Activated CD8-positive, alpha-beta memory T cell treated with anti-CD3 and anti-CD28 coated beads for 24 hours (primary cell): Measurements from ENCODE around the gene SPATA31D4.

Source experiments
- DNase-seq: peaks from one replicate; pipeline ENCODE4 v3.0.0-alpha.2; 2020

The SPATA31D4 gene

DNA sequence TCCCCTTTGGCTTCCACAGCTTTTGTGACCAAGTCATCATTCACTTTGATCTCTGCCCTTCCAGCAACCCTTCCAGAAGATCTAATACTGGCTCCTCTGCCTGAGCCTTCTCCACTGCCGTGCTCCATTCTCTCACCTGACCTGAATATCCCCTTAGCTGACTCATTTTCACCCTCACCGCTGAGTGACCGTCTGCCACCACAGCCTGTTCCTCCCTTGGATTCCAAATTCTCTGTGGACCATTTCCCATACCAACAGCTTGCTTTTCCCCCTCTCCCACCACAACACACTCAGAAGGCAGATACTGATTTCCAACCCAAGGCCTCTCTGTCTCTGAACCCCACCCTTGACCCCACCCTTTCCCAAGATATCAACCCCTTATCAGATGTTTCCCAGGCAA, 39.8 kb downstream of the SPATA31D4 start:
- DNase-seq: no peak

DNA sequence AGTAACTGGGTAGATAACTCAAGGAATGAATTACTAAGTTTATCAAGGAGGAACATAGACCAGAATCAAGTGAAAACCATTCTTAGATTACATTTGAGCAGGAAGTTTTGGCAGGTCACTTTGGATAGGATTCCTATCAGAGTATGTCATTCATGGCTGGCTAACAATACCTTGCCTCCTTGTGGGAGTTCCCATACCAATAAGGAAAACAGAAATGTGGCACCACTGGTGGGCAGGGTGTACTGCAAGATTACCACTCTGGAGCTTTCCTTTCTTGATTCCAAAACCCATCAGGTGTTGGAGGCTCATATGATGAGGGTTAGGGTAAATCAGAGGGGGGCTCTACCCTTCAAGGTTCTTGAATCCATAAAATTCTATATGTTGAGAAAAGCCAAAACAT, 41.7 kb downstream of the SPATA31D4 start:
- DNase-seq: no peak

DNA sequence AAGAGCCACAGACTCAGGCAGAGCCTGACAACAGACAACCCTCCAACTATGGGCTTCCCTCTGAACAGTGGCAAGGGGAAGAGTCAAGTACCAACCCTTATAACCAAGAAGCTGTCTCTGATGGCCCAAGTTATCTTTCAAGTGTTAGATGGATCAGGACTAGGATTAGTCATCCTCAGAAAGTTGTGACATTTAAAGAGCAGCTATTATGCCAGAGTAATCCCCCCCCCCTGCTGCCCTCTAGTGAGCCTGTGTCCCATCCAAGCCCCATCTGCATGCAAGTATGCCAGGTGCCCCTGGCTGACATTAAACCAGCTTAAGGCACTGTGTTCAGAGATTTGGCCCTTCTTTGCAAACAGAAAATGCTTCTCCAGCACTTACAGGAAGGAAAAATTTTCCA, 43.5 kb downstream of the SPATA31D4 start:
- no peak for DNase-seq

DNA sequence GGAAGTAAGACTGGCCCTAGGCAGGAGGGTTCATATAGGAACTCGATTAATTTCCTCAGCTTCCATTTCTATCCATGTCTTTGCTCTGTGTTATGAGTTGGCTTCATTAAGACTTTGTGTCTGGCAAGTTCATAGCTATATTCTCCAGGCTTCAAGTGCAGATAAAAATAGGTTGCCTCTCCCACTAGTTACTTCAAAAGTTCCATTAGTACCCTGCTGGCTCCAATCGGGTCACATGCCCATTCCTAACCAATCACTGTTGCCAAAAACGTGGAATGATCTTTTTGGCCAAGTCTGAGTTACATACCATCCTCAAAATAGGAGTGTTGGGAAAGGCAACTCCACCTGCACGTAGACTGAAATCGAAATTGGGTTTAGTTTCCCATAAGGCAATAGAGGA, 46.5 kb downstream of the SPATA31D4 start:
- DNase-seq: no peak

DNA sequence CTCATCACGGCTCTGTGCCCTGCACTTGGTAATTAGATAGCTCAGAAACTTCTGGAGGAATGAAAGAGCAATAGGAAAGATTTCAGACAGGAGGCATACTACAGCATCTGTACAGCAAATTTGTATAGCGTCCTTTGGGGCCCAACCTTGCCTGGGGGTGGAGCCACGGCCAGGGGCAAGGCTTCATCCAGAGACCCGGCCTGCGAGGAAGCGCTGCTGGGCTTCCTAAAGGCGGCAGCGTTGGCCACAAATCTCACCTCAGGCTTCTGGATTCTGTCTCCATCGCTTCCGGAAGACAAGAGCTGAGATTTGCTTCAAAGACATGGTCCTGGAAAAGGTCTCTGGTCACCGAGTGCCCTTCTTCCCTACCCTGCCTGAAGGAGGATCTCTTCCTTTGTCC, 48.1 kb downstream of the SPATA31D4 start:
- no peak for DNase-seq

DNA sequence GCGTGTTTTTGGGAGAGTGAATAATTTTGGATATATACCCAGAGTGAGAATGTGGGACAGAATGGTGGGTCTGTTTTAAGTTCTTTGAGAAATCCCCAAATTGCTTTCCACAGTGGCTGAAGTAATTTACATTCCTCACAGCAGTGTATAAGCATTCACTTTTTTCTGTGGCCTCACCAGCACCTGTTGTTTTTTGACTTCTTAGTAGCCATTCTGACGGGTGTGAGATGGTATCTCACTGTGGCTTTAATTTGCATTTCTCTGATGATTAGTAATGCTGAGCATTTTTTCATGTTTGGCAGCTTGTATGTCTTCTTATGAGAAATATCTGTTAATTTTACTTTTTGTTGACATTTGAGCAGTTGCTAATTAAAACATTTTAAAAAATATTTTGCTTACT, 51.0 kb downstream of the SPATA31D4 start:
- no peak for DNase-seq

DNA sequence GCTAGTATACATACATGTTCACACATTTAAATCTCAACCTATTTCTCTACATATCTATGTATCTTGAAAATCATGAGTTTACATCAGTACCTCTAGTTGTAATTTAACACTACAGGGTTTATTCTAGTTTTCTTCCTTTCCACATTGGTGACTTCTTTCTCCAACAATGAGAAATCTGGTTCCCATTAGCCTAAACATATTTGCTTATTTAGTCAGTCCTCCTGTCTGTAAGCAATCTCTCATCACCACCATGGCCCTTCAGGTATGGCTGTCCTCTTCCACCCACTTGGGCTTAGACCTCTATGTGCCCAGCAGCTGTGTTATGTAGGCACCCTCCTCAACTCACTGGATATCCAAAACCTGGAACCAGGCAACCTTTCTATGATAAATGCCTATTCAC, 52.3 kb downstream of the SPATA31D4 start:
- no peak for DNase-seq

DNA sequence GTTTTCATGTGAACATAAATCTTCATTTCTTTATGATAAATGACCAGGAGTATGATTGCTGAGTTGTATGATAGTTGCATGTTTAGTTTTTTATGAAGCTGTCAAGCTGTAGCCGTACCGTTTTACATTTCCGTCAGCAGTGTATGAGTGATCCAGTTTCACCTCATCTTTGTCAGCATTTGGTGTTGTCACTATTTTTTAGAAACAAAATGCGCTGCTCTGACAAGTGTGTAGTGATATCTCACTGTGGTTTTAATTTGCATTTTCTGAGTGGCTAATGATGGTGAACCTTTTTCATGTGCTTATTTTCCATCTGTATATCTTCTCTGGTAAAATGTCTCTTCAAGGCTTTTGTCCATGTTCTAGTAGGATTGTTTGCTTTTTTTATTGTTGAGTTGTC, 53.7 kb downstream of the SPATA31D4 start:
- no peak for DNase-seq
